AG09319 (cell line): ENCODE results near the gene ACOXL.

ENCODE experiments used
- DNase-seq: peaks from one replicate; pipeline ENCODE4 v3.0.0-alpha.2; 2010; ENCODE audit warnings: low read depth; ENCODE audit errors: extremely low read depth
- CTCF ChIP-seq: IDR thresholded peaks from 2 replicates; pipeline ENCODE4 v1.5.1; 2011; ENCODE audit warnings: low read depth, mild to moderate bottlenecking, inconsistent platforms, low read length, moderate library complexity

The ACOXL gene

DNA sequence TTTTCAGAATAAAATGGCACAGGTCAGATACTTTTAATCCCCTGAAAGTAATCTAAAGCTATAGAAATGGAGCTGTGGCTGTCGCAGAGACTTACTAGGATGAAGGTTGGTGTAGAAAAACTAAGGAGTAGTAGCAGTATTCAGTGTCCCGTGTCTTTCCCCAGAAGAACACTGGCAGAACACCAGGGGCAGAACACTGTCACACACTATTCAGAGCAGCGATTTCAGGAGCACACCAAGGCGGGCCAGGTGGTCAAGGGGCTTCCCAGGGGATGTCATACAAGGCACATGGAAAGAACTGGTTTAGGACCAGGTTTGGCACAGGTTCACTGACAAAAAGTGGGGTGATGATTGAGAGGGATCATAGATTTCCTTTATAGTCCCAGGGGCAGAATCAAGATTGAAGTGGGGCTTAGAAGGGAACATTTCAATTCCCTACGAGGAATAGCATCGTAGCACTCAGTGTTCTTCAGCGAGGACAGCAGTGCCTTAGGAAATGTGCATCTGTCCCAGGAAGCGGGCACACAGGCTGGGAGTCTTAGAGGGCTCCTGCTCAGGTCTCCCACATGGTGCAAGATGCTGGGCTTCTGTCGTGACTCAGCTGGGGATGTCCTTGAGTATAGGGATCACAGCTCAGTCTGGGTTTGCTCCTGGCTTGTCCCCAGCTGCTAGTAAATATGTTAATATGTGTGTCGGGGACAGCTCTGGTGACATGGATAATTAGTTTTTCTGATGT lies 410.9 kb downstream of the ACOXL start:
- no peak for DNase-seq
- no peak for TF ChIP-seq CTCF

GRCh38 chr2:111143843-111144198 lies 411.4 kb downstream of the ACOXL start:
- no peak for DNase-seq
- no peak for TF ChIP-seq CTCF

GRCh38 chr2:111145103-111145760 lies 412.9 kb downstream of the ACOXL start:
- no peak for DNase-seq
- no peak for TF ChIP-seq CTCF

DNA sequence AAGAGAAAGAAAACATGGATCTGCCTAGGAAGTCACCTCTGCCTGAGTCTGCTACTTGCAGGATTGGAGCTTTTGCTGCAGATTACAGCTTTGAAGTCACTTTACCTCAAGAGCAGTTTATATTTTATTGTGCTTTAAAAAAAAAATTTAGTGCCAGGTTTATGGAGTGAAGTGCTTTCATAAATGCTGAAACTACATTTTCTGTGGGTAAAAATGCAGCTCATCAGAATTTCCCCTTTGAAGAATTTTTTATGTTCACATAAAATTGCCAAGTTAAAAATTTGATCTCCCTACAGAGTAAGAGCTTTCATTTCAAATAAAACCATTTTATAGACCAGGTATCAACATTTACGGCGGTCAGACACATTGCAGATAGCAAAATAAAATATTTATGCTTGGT lies 413.6 kb downstream of the ACOXL start:
- DNase-seq: no peak
- no peak for TF ChIP-seq CTCF

DNA sequence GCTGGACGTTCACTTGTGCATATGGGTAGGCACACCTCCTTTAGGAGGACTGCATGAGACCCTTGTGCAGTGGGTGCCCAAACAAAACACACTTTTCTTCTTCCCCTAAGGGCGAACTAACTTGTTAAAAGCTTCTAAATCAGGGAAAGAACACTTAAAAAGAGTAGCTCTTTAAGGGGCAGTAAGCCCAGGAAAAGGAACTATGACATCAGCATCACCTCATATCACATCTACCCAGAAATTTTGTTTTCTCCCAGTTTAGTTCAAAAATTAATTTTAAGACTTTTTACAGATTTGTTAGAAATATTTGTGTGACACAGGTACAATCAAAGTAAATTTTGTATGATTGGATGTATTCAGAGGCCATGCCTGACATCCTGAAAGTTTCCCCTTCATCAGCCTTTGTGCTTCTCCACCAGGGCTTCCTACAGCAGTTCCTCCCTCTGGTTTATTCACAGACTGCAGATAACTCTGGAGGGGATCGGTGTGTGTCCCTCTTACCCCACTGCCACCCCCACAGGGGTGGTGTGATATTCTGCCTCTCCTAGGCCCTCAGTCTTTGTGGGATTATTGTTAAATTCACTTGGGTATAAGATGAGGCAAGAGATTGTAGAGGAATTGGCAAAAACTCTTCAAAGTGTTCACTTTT lies 416.0 kb downstream of the ACOXL start:
- TF ChIP-seq CTCF: no peak
- no peak for DNase-seq

- TF ChIP-seq CTCF: no peak
- DNase-seq: no peak
These were observed 416.6 kb downstream of the ACOXL start for GRCh38 chr2:111148925-111149324.

DNA sequence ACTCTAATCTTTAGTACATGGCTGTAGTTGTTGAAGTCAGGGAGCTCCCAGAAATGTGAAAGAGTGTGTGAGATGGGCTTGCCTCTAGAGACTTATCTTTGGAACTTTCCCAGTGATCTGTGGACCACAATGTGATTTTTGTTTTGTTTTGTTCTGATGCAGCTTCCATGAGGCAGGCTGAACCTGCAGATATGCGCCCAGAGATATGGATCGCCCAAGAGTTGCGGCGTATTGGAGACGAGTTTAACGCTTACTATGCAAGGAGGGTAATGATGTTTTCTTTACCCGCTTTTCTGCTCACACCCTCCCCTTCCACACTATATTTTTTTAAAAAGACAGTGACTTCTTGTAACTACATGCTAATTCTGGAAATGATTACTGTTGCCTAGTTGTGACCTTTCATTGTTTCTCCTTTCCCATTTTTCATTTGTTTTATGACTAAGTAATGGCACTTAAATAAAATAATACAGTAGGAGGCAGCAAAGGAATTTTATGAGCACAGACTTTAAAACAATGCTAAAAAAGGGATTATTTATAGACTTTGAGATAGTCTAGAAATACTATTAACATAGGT lies 417.6 kb downstream of the ACOXL start:
- no peak for DNase-seq
- TF ChIP-seq CTCF: no peak
